A549 treated with AZD2906 at 1 μM for 4 hours (cell line): Measurements from ENCODE around the gene IFNAR1. TPM values are rescaled to one million over a fixed set of nuclear protein-coding genes. Genes with fewer than 3 reads are reported as not detected.

ENCODE experiments used
- total RNA-seq: library from RNA; stranded (reverse); fragments of 200-300 nt; extraction: Qiagen RNA extraction; gene quantifications from 5 replicates; pipeline ENCODE4 v1.2.3, GENCODE V29; 2022

IFNAR1 gene
- total RNA-seq: 13.6 to 27.8 TPM (median 16.1 TPM) in 5 replicates

GRCh38 chr21:33324291-33325221 lies at the start of gene IFNAR1:
Gene IFNAR1, plus strand, starts transcription at chr21:33324970. Its CDS starts 86 bp downstream, at chr21:33325056.

GRCh38 chr21:33403128-33403785 lies 78.5 kb downstream of the IFNAR1 start, which contains the start of gene IFNGR2:
Gene IFNGR2, plus strand, starts transcription at chr21:33403413. Its CDS starts 131 bp downstream, at chr21:33403544.

Other genes starting within 250 kb of the IFNAR1 start
- gene IFNAR2, start 95.0 kb upstream of the IFNAR1 start, total RNA-seq: 13.0 to 15.2 TPM (median 14.6 TPM) in 5 replicates
- gene IL10RB, start 58.6 kb upstream of the IFNAR1 start, total RNA-seq: 16.0 to 17.5 TPM (median 17.4 TPM) in 5 replicates
- gene IFNGR2, start 78.4 kb downstream of the IFNAR1 start, total RNA-seq: 49.3 to 57.0 TPM (median 54.8 TPM) in 5 replicates
- 9.8 to 12.8 TPM (median 10.5 TPM) in 5 replicates for gene TMEM50B, start 155.0 kb downstream of the IFNAR1 start, total RNA-seq
- gene DNAJC28, start 166.7 kb downstream of the IFNAR1 start, total RNA-seq: 0.27 to 0.38 TPM (median 0.29 TPM) in 5 replicates
- 57.3 to 67.7 TPM (median 64.2 TPM) in 5 replicates for gene GART, start 217.1 kb downstream of the IFNAR1 start, total RNA-seq
- 72.3 to 112 TPM (median 78.3 TPM) in 5 replicates for gene SON, start 218.1 kb downstream of the IFNAR1 start, total RNA-seq